Activated effector memory CD4-positive, alpha-beta T cell treated with anti-CD3 and anti-CD28 coated beads, Interleukin-2, amount 50 U/mL, for 16 hours (primary cell): ENCODE results near the gene LXN.

Experiments used
- DNase-seq: peaks from one replicate; pipeline ENCODE4 v3.0.0-alpha.2; 2020

LXN gene

DNA sequence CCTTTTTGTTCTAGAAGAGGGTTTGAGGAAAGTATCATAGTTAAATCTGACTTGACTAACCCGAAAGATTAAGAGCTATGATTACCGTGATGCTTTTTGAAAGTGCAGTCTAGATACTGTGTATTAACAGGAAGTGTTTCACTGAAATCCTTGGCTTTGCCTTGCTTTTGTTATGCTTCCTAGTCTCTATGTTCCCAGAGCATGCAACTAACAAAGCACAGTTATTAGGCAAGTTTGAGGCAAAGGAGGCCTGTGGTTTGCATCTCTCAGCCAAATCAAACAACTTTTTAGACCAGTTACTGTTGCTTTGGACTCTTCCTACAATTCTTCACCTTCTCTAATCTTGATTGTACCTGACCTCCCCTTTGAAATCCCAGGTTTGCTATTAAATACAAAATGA lies 3.9 kb downstream of the LXN start:
- DNase-seq, result no peak

GRCh38 chr3:158666416-158666815 lies 6.0 kb downstream of the LXN start:
- DNase-seq, result no peak

DNA sequence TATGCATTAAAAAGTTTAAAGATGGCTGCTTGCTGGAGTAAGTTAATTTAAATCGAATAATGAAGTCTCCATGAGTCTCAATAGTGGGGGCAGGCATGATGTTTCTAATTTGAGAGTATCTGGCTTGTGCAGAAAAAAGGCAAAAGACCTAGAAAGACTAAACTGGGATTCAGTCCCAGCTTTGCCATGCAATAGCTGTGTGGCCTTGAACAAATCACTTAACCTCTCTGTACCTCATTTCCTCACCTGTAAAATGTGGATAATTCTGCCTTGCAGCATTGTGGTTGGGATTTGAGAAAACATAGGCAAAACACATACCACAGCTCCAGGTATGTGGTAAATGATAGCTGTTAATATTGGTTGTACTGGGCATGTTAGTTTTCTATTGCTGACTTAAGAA lies 8.6 kb downstream of the LXN start:
- no peak for DNase-seq

GRCh38 chr3:158663246-158663645 lies 9.2 kb downstream of the LXN start:
- no peak for DNase-seq

GRCh38 chr3:158660711-158661110 lies 11.7 kb downstream of the LXN start:
- no peak for DNase-seq

DNA sequence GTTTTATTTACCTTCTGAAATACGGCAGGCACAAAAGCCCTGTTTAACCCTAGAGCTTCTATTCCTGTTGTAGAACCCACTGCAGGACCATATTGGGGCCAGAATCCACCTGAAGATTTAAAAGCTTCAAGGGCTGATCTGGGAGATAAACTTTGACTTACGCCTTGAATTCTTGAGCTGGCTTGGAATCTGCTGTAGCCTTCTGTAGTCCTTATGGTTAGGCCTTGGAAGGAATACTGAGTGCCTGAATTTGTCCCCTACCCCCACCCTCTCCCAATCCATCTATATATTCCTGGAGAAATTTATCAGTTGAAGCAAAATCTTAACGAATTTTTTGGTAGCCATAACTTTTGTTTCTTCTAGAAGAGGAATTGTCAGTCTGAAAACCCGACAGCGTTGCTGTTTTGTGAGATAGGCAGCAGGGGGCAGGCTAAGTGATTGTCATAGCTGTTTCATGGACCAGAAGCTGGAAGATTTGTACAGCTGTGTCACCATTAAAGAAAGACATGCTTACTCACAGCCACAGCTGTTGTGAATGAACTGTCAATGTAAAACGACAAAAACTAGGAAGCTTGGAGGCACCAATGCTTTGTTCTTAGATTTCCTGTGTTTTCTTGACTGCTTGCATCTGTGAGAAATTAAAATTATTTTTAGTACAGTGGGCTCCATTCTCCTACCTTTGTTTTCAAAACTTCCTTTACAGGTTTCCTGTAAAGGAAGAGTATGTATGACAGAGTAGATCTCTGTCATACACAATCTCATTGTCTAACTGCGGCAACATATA lies 12.8 kb downstream of the LXN start:
- peak; percentile 80 for DNase-seq

- no peak for DNase-seq
These were observed 13.6 kb downstream of the LXN start for GRCh38 chr3:158658889-158659288.

DNA sequence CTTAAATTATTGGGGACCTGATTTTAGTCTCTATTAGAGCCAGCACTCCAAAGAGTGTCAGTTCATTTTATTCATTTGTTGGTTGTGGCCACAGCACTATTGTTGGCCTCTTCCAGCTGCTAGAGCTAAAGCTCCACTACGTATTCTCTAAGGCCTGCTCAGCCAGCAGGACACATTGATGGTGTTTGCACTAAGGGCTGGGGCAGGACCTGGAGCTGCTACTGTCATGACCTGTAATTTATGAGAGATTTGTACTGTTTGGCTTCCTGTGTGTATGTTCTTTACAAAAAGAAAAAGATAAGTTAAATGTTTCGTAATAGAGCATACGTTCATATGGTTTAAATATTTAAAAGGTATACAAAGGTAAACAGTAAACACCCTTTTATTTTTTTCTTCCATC lies 20.0 kb downstream of the LXN start:
- DNase-seq, result no peak

DNA sequence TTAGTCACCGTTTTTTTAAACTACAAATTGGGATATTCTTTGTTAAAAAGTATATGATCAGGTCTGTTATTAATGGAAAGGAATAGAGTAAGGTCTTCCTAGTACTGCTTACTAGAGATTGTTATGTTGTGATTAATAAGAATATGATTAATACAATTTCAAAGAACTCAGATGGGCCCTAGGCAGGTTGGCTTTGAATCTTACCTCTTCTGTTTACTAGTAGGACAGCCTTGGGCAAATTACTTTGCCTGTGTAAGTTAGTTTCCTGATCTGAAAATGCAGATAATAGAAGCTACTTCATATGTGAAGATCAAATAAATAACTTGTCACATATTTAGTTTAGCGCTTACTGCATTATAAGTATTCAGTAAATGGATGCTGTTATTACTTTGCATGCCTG lies 21.3 kb downstream of the LXN start:
- DNase-seq, result no peak

- no peak for DNase-seq
These were observed 22.7 kb downstream of the LXN start for GRCh38 chr3:158649791-158650190.

GRCh38 chr3:158644345-158644908 lies 28.0 kb downstream of the LXN start, which contains the start of gene GFM1:
TSS of gene GFM1 (plus strand) at chr3:158644527. CDS start at chr3:158644635, 108 bp downstream.
- DNase-seq, result peak; percentile 95

GRCh38 chr3:158642474-158643210 lies 29.8 kb downstream of the LXN start:
- DNase-seq, result no peak

GRCh38 chr3:158642005-158642404 lies 30.4 kb downstream of the LXN start:
- DNase-seq, result peak; percentile 68

DNA sequence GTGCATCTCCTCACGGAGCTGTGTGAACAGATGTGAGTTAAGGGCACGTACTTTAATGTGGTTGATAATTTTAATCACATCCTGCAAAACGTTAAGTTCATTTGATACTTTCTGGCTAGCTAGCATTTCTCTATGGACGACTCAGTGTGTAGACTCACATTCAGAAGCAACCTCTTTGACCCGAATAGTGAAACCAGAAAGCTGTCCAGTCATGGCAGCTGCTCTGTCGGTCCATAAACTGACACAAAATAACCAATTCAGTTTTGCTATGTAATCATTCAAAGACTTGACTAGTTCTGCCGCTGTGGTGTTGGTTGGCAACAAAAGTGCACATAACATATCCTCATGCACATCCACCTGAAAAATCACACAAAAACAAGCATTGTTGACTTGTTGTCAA lies 31.8 kb downstream of the LXN start:
- DNase-seq, result no peak

- no peak for DNase-seq
These were observed 40.5 kb downstream of the LXN start for GRCh38 chr3:158631981-158632380.

DNA sequence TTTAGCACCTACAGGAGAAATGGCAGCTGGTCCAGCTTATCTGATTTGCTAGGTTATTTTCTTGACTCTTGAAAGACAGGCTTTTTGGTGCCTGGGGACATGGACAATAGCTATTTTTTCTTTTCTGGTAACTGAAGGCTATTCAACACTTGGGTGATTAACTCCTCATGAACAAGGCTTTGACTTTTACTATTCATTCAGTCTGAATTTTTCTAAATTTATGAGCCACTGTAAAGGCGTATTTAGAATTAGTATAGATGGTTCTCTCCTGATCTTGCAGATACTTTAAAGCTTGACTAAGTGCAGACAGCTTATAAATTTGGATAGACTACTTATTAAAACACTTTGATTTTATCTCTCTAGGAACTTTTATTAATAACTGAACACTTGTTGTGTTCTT lies 46.6 kb downstream of the LXN start:
- DNase-seq, result no peak

GRCh38 chr3:158617982-158618875 lies 54.2 kb downstream of the LXN start:
- no peak for DNase-seq
